Measurements from ENCODE around the gene RAPGEF4.

The RAPGEF4 gene

DNA sequence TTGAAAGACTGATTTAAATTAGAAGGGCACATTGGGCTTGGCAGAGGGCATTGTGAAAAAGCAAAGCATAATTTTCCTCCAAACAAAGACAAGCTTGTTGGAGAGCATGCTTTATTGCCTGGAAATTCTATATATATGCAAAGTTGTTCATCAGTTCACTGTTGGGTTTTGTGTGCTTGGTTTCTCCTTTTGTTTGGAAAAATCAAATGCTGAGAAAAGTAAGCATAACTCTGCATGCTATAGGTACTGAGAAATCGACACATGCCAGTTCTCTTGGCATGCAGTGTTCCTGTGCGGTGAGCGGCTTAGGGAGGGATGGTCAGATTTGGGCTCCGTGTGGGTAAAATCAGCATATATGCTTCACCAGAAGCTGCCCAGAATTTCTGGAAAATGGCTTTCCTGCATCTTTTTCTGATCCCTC lies 161.0 kb downstream of the RAPGEF4 start:
- DNase-seq (ENCODE audit: low spot score) (no peak), FAIRE-seq (no peak)

- DNase-seq (ENCODE audit: low spot score) (no peak), FAIRE-seq (no peak)
These were observed 165.2 kb downstream of the RAPGEF4 start for GRCh38 chr2:172900871-172901270.

GRCh38 chr2:172901913-172902312 lies 166.3 kb downstream of the RAPGEF4 start:
- FAIRE-seq: no peak
- DNase-seq (ENCODE audit: low spot score): no peak

GRCh38 chr2:172904236-172904635 lies 168.6 kb downstream of the RAPGEF4 start:
- DNase-seq (ENCODE audit: low spot score) (no peak), FAIRE-seq (no peak)

DNA sequence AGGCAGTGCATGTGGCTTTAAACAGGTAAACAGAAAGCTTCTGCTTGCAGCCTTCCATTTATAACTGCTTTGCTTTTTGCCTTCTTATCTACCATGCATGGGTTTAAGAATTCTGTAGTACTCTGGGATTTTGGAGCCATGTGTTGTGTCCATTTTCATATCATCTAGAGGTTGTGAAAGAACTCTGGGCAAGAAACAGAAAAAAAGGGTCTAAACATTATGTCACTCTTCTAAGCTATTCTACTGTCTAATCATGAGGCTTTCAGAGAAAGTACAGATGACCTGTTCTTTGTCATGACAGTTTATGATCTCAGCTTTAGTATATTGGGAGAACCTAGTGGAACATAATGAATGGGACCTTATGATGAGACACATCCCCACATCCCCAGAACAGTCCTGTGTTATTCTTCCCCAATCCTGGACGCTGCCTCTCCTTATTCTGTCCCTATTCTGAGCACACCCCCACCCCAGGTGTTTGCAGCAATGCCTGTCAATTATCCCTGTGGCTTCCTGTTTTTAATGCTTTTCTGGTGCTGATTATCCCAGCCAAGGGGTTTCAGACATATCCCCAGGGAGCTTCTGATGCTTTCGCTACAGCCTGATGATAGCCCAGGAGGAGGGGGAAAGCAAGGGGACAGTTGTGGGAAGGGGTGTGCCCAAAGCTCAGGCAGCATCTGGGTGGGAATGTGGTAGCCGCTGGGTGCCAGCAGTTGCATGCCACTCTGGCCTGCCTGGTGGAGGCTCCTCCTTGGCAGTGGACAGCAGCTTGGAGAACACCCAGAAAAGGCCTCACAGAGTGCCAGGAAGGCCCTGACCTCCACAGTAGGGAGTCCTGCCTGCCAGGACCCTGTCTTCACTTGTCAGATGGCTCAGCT lies 170.5 kb downstream of the RAPGEF4 start:
- DNase-seq (ENCODE audit: low spot score): no peak
- no peak for FAIRE-seq

DNA sequence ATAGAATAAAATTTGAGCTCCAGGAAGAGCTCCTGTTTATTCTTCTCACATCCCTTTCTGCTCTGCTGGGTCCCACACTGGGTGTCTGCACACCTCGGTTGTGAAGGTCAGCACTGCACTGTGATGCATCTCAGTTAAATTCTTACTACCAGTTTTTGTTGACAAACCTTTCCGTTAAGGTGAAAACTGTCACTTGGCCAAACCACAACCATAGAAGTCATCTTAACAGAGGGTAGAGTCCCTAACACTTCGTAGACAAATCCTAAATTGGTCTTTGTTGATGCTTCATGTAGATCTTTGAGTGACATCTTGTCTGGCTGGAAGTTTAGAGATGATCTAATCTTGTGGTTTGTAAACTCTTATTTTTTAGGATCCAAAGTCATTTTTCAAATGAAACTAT lies 172.6 kb downstream of the RAPGEF4 start:
- DNase-seq (ENCODE audit: low spot score): no peak
- FAIRE-seq: no peak

DNA sequence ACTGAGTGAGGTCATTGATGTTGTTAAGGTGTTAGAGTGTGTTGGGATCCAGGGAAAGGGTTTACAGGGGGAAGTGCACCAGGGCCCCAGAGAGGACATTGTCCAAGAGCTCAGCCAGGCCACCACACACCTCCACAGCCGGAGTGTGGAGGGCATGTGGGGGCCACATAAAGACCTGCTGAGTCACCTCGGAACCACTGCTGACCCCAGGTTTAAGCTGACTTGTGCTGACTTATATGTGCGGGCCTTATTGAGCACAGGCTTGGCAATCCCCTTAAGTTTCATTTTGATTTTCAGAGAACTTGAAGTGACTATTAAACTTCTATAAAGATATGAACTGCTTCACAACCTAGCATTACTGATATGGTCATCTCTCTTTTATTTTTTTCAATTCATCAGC lies 173.8 kb downstream of the RAPGEF4 start:
- no peak for DNase-seq (ENCODE audit: low spot score)
- no peak for FAIRE-seq

DNA sequence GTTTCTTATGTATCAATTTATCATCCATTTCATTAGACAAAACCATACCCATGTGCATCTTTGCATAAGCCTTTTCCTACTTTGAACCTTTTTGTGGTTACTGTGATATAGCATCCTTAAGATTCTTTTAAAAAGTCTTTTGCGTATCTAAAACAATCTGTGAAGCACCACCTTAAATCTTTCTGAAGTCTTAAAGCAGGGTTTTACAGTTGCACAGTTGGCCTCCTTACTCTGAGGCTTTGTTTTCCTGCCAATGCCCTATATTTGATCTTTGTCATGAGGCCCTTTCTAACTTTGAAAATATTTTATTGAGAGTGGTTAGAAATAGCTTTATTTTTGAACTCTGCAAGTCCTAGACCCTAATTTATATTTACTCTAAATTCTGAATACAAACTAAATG lies 176.6 kb downstream of the RAPGEF4 start:
- DNase-seq (ENCODE audit: low spot score) (no peak), FAIRE-seq (no peak)

GRCh38 chr2:172914341-172915008 lies 178.8 kb downstream of the RAPGEF4 start:
- no peak for FAIRE-seq
- no peak for DNase-seq (ENCODE audit: low spot score)

DNA sequence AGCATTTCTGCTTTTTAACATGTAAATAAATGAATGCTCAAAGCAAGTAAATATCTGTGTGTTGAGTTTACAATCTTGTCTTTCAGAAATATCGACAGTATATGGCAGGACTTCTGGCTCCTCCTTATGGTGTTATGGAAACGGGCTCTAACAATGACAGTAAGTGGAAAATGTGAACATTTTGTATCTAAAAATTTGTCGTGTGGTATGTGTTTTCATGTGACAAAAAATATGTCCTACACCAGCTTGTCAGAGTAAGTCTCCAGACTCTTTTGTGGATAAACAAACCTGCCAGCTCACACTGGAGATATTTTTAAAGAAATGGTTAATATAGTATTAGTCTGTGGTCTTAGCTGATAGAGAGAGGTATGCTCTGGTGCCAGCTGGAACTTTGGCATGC lies 182.1 kb downstream of the RAPGEF4 start:
- FAIRE-seq (no peak), DNase-seq (ENCODE audit: low spot score) (no peak)

DNA sequence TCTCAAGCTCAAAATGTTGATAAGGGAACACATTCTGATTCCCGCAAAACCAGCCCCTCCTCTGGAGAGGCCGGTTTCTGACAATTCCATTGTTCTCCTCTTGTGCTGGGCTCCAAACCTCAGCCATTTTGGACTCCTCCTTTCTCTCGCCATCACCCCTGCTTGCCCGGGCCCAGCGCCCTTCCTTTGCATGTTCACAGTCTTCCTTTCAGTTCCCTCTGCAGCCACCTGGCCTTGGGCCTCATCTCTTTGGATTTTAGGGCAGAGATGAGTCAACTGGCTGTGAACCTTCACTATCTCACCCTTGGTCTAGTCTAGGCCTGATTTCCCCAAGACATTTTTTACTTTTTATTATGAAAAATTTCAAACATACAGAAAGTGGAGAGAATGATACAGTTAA lies 184.1 kb downstream of the RAPGEF4 start:
- no peak for DNase-seq (ENCODE audit: low spot score)
- no peak for FAIRE-seq

GRCh38 chr2:172921532-172922236 lies 186.0 kb downstream of the RAPGEF4 start:
- FAIRE-seq: no peak

GRCh38 chr2:172922306-172922705 lies 186.7 kb downstream of the RAPGEF4 start:
- FAIRE-seq (no peak), DNase-seq (ENCODE audit: low spot score) (no peak)

More at GRCh38 chr2:172921532-172922236, 186.0 kb downstream of the RAPGEF4 start:
- DNase-seq (ENCODE audit: low spot score): no peak

- DNase-seq (ENCODE audit: low spot score): no peak
- no peak for FAIRE-seq
These were observed 187.2 kb downstream of the RAPGEF4 start for GRCh38 chr2:172922815-172923214.

GRCh38 chr2:172924097-172924660 lies 188.5 kb downstream of the RAPGEF4 start:
- FAIRE-seq (no peak), DNase-seq (ENCODE audit: low spot score) (no peak)

DNA sequence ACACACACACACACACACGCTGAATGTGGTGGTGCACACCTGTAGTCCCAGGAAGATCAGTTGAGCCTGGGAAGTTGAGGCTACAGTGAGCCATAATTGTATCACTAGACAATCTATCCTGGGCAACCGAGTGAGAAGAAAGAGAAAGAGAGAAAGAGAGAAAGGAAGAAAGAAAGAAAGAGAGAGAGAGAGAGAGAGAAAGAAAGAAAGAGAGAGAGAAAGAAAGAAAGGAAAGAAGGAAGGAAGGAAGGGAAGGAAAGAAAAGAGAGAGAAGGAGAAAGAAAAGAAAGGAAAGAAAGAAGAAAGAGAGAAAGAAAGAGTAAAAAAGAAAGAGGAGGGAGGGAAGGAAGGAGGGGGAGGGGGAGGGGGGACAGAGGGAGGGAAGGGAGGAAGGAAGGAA lies 190.0 kb downstream of the RAPGEF4 start:
- FAIRE-seq: no peak
- no peak for DNase-seq (ENCODE audit: low spot score)

DNA sequence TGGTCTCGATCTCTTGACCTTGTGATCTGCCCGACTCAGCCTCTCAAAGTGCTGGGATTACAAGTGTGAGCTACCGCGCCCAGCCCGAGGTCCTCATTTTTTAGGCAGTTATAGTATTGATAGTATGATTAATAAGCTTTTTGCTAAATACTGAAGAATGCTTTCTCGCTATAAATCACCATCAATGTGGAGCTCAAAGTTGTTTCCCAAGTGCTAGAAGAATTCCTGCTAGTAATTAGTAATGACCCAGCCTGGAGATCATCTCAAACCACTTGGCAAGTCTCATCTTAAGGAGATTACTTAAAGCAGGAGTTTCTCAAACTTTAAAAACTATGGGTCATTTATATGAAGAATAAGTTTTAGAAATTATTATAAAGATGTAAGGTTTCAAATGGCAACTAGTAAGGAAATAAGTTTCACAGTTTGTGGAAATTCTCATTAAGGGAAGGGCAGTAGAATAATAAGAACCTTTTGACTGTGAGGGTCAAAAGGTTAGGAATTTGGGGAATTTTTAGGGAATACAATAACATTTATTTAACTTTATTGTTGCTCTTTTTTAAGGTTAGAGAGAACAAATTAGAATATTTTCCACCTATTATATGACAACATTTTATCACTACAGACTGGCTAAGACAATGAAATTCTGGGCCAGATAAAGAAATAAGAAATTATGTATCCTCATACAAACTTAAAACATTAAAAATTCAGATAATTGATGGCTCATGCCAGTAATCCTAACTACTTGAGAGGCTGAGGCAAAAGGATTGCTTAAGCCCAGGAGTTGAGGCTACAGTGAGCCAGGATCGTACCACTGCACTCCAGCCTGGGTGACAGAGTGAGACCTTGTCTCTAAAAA lies 191.4 kb downstream of the RAPGEF4 start:
- DNase-seq (ENCODE audit: low spot score) (no peak), FAIRE-seq (no peak)

GRCh38 chr2:172927641-172928357 lies 192.2 kb downstream of the RAPGEF4 start:
- no peak for DNase-seq (ENCODE audit: low spot score)
- FAIRE-seq: no peak

- DNase-seq (ENCODE audit: low spot score) (no peak), FAIRE-seq (no peak)
These were observed 193.1 kb downstream of the RAPGEF4 start for GRCh38 chr2:172928756-172929155.

GRCh38 chr2:172929644-172930043 lies 194.0 kb downstream of the RAPGEF4 start:
- DNase-seq (ENCODE audit: low spot score) (no peak), FAIRE-seq (no peak)
